ENCODE results near the gene VEPH1. TPM values are rescaled to one million over a fixed set of nuclear protein-coding genes. Genes with fewer than 3 reads are reported as not detected.

Gene VEPH1
- total RNA-seq, 1 experiment from 2014 or later: 0.51 TPM

GRCh38 chr3:157453824-157454223, 49.4 kb downstream of the VEPH1 start:
- in situ Hi-C loops (cut with HindIII; ENCODE audit: low pct_unique_long_range_greater_than_20kb, low sequenced_read_pairs): no loop called here
- Histone ChIP-seq H3K27ac (ENCODE audit: low read length) (no peak overlapping the region), H3K27me3 (ENCODE audit: control insufficient read depth, insufficient read depth, low read length) (no peaks in the 10 kb centered on the region), H3K4me1 (ENCODE audit: control insufficient read depth, insufficient read depth, low read length) (no peaks in the 10 kb centered on the region), H3K4me3 (ENCODE audit: low read depth in 2 of 2, low read length in 2 of 2) (no peak overlapping the region), H3K36me3 (ENCODE audit: control insufficient read depth, insufficient read depth, low read length) (no peaks in the 10 kb centered on the region), H3K9me3 (ENCODE audit: control insufficient read depth, insufficient read depth, low read depth, low read length) (no peaks in the 10 kb centered on the region)
- POLR2A ChIA-PET: no interaction called here
- TF ChIP-seq POLR2AphosphoS5 (IDR thresholded peaks at IDR 0.05; ENCODE audit: low read depth, low read length) (no peak), TCF7L2 (IDR thresholded peaks at IDR 0.05; ENCODE audit: low read depth, low read length) (no peak), SIN3A (IDR thresholded peaks at IDR 0.05; ENCODE audit: borderline replicate concordance, insufficient read depth, low read depth, low read length) (no peak), REST (IDR thresholded peaks at IDR 0.05; ENCODE audit: insufficient read depth in 1 of 2, low read depth in 2 of 2, low read length in 1 of 2) (no peak)
- TF ChIP-seq, protein P1, sequence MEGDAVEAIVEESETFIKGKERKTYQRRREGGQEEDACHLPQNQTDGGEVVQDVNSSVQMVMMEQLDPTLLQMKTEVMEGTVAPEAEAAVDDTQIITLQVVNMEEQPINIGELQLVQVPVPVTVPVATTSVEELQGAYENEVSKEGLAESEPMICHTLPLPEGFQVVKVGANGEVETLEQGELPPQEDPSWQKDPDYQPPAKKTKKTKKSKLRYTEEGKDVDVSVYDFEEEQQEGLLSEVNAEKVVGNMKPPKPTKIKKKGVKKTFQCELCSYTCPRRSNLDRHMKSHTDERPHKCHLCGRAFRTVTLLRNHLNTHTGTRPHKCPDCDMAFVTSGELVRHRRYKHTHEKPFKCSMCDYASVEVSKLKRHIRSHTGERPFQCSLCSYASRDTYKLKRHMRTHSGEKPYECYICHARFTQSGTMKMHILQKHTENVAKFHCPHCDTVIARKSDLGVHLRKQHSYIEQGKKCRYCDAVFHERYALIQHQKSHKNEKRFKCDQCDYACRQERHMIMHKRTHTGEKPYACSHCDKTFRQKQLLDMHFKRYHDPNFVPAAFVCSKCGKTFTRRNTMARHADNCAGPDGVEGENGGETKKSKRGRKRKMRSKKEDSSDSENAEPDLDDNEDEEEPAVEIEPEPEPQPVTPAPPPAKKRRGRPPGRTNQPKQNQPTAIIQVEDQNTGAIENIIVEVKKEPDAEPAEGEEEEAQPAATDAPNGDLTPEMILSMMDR (IDR thresholded peaks at IDR 0.05): no peak
- no peak for DNase-seq (ENCODE audit: low read depth, low spot score)
- CTCF ChIA-PET: interaction anchor here (0.5 to 0.7 kb wide), 2 partner anchors 333 to 749 kb away, joined by 3 to 5 read pairs; no protein-coding TSS in a partner anchor
- intact Hi-C loops (cut with micrococcal nuclease; ENCODE audit: unreplicated experiment): no loop called here
- no TSS peak for BruUV-seq (replicated peaks)
- no peak for ATAC-seq

- BruUV-seq (replicated peaks): no TSS peak
- Histone ChIP-seq H3K36me3 (ENCODE audit: control insufficient read depth, insufficient read depth, low read length) (no peaks in the 10 kb centered on the region), H3K4me3 (ENCODE audit: low read depth in 2 of 2, low read length in 2 of 2) (no peak overlapping the region), H3K4me1 (ENCODE audit: control insufficient read depth, insufficient read depth, low read length) (no peaks in the 10 kb centered on the region), H3K27ac (ENCODE audit: low read length) (no peak overlapping the region), H3K9me3 (ENCODE audit: control insufficient read depth, insufficient read depth, low read depth, low read length) (no peaks in the 10 kb centered on the region), H3K27me3 (ENCODE audit: control insufficient read depth, insufficient read depth, low read length) (no peaks in the 10 kb centered on the region)
- in situ Hi-C loops (cut with HindIII; ENCODE audit: low pct_unique_long_range_greater_than_20kb, low sequenced_read_pairs) (no loop called here), intact Hi-C loops (cut with micrococcal nuclease; ENCODE audit: unreplicated experiment) (no loop called here)
- CTCF ChIA-PET: no interaction called here
- DNase-seq (ENCODE audit: low read depth, low spot score) (no peak), ATAC-seq (no peak)
- POLR2A ChIA-PET: no interaction called here
- no peak for TF ChIP-seq TCF7L2 (IDR thresholded peaks at IDR 0.05; ENCODE audit: low read depth, low read length)
Measured at GRCh38 chr3:157452097-157452496, 51.1 kb downstream of the VEPH1 start.

DNA sequence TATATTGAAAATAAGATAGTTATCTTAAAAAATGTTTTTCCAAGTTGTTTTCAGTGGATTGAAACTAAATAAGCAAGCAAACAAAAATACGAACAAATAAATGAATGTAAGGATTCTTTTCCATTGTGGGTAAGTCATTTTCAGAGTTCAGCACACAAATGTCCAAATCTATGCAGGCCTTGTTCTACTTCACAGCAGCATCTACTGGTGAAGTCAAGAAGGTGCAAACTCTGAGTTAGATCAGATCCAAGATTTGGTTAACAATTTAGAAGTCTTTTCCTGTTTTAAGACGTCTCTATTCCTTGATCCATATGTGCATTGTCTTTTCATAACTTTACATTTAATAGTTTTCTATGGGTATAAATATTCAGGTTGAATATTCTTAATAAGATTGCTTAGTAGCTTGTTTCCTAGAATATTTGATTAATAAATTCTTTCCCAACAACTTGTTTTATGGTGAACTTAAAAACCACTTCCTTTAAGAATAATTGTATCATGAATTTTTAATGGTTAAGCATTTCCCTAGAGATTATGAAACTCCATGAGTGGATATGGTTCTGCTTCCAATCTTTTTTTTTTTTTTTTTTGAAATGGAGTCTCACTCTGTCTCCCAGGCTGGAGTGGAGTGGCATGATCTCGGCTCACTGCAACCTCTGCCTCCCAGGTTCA, 56.1 kb downstream of the VEPH1 start:
- ChIA-PET CTCF (no interaction called here), POLR2A (interaction anchor here (0.7 kb wide), 1 partner anchor 201 kb away, joined by 6 read pairs; no protein-coding TSS in a partner anchor)
- no peak overlapping the region for H3K4me3 ChIP-seq (ENCODE audit: low read depth in 2 of 2, low read length in 2 of 2)
- no peaks in the 10 kb centered on the region for H3K36me3 ChIP-seq (ENCODE audit: control insufficient read depth, insufficient read depth, low read length)
- TF ChIP-seq REST (IDR thresholded peaks at IDR 0.05; ENCODE audit: insufficient read depth in 1 of 2, low read depth in 2 of 2, low read length in 1 of 2): no peak
- TF ChIP-seq SIN3A (IDR thresholded peaks at IDR 0.05; ENCODE audit: borderline replicate concordance, insufficient read depth, low read depth, low read length): no peak
- TF ChIP-seq POLR2AphosphoS5 (IDR thresholded peaks at IDR 0.05; ENCODE audit: low read depth, low read length): no peak
- TF ChIP-seq, protein P1 (IDR thresholded peaks at IDR 0.05): peak; percentile 69; the same call in 1 of the 2 replicates
- no peak for TF ChIP-seq TCF7L2 (IDR thresholded peaks at IDR 0.05; ENCODE audit: low read depth, low read length)
- ATAC-seq: peak; percentile 75
- no TSS peak for BruUV-seq (replicated peaks)
- H3K27ac ChIP-seq (ENCODE audit: low read length): no peak overlapping the region
- intact Hi-C loops (cut with micrococcal nuclease; ENCODE audit: unreplicated experiment): loop anchor here (2.0 kb wide), 1 partner anchor 242 kb away; no protein-coding TSS in a partner anchor
- H3K4me1 ChIP-seq (ENCODE audit: control insufficient read depth, insufficient read depth, low read length): no peaks in the 10 kb centered on the region
- H3K9me3 ChIP-seq (ENCODE audit: control insufficient read depth, insufficient read depth, low read depth, low read length): no peaks in the 10 kb centered on the region
- H3K27me3 ChIP-seq (ENCODE audit: control insufficient read depth, insufficient read depth, low read length): no peaks in the 10 kb centered on the region
- DNase-seq (ENCODE audit: low read depth, low spot score): no peak
- in situ Hi-C loops (cut with HindIII; ENCODE audit: low pct_unique_long_range_greater_than_20kb, low sequenced_read_pairs): no loop called here
